Measurements from ENCODE around the gene CC2D2A.

CC2D2A gene

GRCh38 chr4:15545371-15545770, 75.7 kb downstream of the CC2D2A start:
- TF ChIP-seq CTCF (IDR thresholded peaks at IDR 0.05; ENCODE audit: extremely low read depth, missing control alignments), result no peak
- no peak for DNase-seq (ENCODE audit: low spot score)

DNA sequence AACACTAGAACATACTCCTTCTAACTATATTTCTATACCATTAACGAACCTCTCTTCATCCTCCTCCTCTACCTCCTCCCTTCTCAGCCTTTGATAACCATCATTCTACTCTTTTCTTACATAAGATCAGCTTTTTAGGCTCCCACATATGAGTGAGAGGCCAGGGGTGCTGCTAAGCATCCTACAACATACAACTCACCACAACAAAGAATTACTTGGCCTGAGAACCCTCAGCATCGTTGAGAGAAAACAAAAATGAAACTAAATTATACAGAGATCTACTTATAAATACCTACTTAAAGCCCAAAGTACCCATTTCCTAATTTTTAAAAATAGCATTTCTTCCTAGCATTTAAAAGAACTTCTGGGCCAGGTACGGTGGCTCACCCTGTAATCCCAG, 77.7 kb downstream of the CC2D2A start:
- peak; percentile 25 for DNase-seq (ENCODE audit: low spot score)
- no peak for TF ChIP-seq CTCF (IDR thresholded peaks at IDR 0.05; ENCODE audit: extremely low read depth, missing control alignments)

- no peak for DNase-seq (ENCODE audit: low spot score)
- no peak for TF ChIP-seq CTCF (IDR thresholded peaks at IDR 0.05; ENCODE audit: extremely low read depth, missing control alignments)
Observed at GRCh38 chr4:15550491-15550890, 80.8 kb downstream of the CC2D2A start.

- TF ChIP-seq CTCF (IDR thresholded peaks at IDR 0.05; ENCODE audit: extremely low read depth, missing control alignments), result no peak
- DNase-seq (ENCODE audit: low spot score), result no peak
Observed at GRCh38 chr4:15551740-15552446, 82.2 kb downstream of the CC2D2A start.

DNA sequence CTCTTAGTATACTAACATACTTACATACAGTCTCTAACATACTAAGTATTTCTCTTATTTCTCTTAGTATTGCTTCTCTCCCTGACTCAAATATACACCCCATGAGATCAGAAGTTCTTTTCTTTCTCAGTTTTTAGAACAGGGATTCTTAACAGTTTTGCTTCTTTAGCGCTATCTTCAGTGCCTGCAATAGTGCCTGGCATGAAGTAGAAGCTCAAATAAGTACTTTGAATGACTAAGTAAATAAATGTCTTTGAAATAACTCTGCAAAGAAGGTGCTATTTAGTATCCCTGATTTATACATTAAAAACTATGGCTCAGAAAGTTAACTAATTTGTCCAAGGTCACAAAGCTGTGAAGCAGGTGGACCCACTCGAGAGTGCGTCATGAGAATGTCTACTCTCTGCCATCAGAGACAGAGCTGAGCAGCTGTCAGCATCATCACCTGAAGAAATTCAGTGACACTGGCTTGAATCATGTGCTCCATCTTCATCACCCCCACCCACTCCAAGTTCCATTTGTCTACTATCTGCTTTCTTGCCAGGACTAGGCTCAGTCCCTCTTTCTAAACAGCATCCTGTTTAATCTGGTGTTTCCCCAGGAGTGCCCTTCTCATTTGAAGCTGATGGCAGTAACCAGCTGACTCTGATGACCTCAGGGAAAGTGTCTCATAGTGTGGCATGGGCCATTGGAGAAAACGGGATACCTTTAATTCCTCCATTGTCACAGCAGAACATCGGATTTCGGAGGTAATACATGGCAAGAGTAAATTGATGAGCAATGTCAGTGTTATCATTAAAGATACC, 83.1 kb downstream of the CC2D2A start:
- TF ChIP-seq CTCF (IDR thresholded peaks at IDR 0.05; ENCODE audit: extremely low read depth, missing control alignments), result no peak
- DNase-seq (ENCODE audit: low spot score), result no peak

- no peak for DNase-seq (ENCODE audit: low spot score)
- TF ChIP-seq CTCF (IDR thresholded peaks at IDR 0.05; ENCODE audit: extremely low read depth, missing control alignments), result no peak
Observed at GRCh38 chr4:15556511-15557092, 86.9 kb downstream of the CC2D2A start.

Data from GM20000 (cell line).